Raji (cell line): ENCODE measurements around the gene TUBB1.

Experiments used
- POLR2A ChIP-seq: IDR thresholded peaks from 2 replicates; pipeline ENCODE4 v1.6.1; 2011; ENCODE audit warnings: low read depth, low read length, control low read depth; ENCODE audit not compliant: insufficient read depth

The TUBB1 gene

GRCh38 chr20:58986968-58987517 lies 32.2 kb upstream of the TUBB1 start:
- TF ChIP-seq POLR2A: no peak

GRCh38 chr20:58987790-58988564 lies 31.3 kb upstream of the TUBB1 start:
- TF ChIP-seq POLR2A: no peak

- no peak for TF ChIP-seq POLR2A
Measured at GRCh38 chr20:58988565-58988882, 30.7 kb upstream of the TUBB1 start.

GRCh38 chr20:58989196-58989595 lies 30.0 kb upstream of the TUBB1 start:
- TF ChIP-seq POLR2A: no peak

GRCh38 chr20:58990651-58991445 lies 28.4 kb upstream of the TUBB1 start:
- no peak for TF ChIP-seq POLR2A

GRCh38 chr20:58991715-58992114 lies 27.5 kb upstream of the TUBB1 start:
- TF ChIP-seq POLR2A: no peak

- no peak for TF ChIP-seq POLR2A
Measured at GRCh38 chr20:58992911-58993310, 26.3 kb upstream of the TUBB1 start.

- no peak for TF ChIP-seq POLR2A
Measured at GRCh38 chr20:58993332-58994248, 25.6 kb upstream of the TUBB1 start.

- TF ChIP-seq POLR2A: no peak
Measured at GRCh38 chr20:58994390-58995159, 24.7 kb upstream of the TUBB1 start.

GRCh38 chr20:58995461-58996225 lies 23.6 kb upstream of the TUBB1 start:
- no peak for TF ChIP-seq POLR2A

GRCh38 chr20:58996226-58996611 lies 23.0 kb upstream of the TUBB1 start:
- no peak for TF ChIP-seq POLR2A

GRCh38 chr20:58997141-58997770 lies 22.0 kb upstream of the TUBB1 start:
- no peak for TF ChIP-seq POLR2A

- TF ChIP-seq POLR2A: no peak
Measured at GRCh38 chr20:58998656-58999055, 20.6 kb upstream of the TUBB1 start.
